H9 (cell line): ENCODE data around the gene TMEM60. TPM values are rescaled to one million over a fixed set of nuclear protein-coding genes. Genes with fewer than 3 reads are reported as not detected.

Experiments
- DNase-seq: peaks from one replicate; pipeline ENCODE4 v3.0.0-alpha.2; 2017
- H2AFZ ChIP-seq: one replicate; pipeline ENCODE4 v1.6.1; 2013; ENCODE audit warnings: mild to moderate bottlenecking, low read length, control low read depth, moderate library complexity
- H2AK5ac ChIP-seq: 2 replicates; pipeline ENCODE4 v1.6.1; 2013; ENCODE audit warnings: low read length, control low read depth, mixed read lengths; ENCODE audit not compliant: insufficient read length
- H2BK120ac ChIP-seq: one replicate; pipeline ENCODE4 v1.6.1; 2013; ENCODE audit warnings: low read depth, mild to moderate bottlenecking, low read length, control low read depth, inconsistent platforms; ENCODE audit not compliant: poor library complexity, severe bottlenecking
- H2BK12ac ChIP-seq: 2 replicates; pipeline ENCODE4 v1.6.1; 2013; ENCODE audit warnings: low read length, control low read depth, mixed read lengths, low read depth; ENCODE audit not compliant: insufficient read length
- H2BK15ac ChIP-seq: 2 replicates; pipeline ENCODE4 v1.6.1; 2013; ENCODE audit warnings: low read depth, low read length, control low read depth
- H2BK20ac ChIP-seq: one replicate; pipeline ENCODE4 v1.6.1; 2013; ENCODE audit warnings: low read depth, mild to moderate bottlenecking, low read length, control low read depth, inconsistent platforms; ENCODE audit not compliant: poor library complexity, severe bottlenecking
- H2BK5ac ChIP-seq: 2 replicates; pipeline ENCODE4 v1.6.1; 2013; ENCODE audit warnings: low read length, control low read depth, mixed read lengths; ENCODE audit not compliant: insufficient read length
- H3K14ac ChIP-seq: 2 replicates; pipeline ENCODE4 v1.6.1; 2013; ENCODE audit warnings: low read length, control low read depth; ENCODE audit not compliant: insufficient read depth
- H3K18ac ChIP-seq: 2 replicates; pipeline ENCODE4 v1.6.1; 2013; ENCODE audit warnings: low read depth, mild to moderate bottlenecking, mixed read lengths, low read length, control low read depth; ENCODE audit not compliant: insufficient read length
- H3K23ac ChIP-seq: 2 replicates; pipeline ENCODE4 v1.6.1; 2013; ENCODE audit warnings: low read length, control low read depth, mixed read lengths, low read depth; ENCODE audit not compliant: insufficient read length
- H3K23me2 ChIP-seq: 2 replicates; pipeline ENCODE4 v1.6.1; 2013; ENCODE audit warnings: low read depth, mild to moderate bottlenecking, mixed read lengths, low read length, control low read depth; ENCODE audit not compliant: insufficient read length, poor library complexity, severe bottlenecking
- H3K27ac ChIP-seq: 2 replicates; pipeline ENCODE4 v1.5.1; 2013; ENCODE audit warnings: low read length, control low read depth, mixed read lengths, low read depth; ENCODE audit not compliant: insufficient read length
- H3K27me3 ChIP-seq: 2 replicates; pipeline ENCODE4 v1.6.1; 2013; ENCODE audit warnings: low read length, control low read depth, inconsistent platforms; ENCODE audit not compliant: insufficient read depth
- H3K4ac ChIP-seq: 2 replicates; pipeline ENCODE4 v1.6.1; 2013; ENCODE audit warnings: low read depth, mild to moderate bottlenecking, control low read depth, inconsistent platforms, low read length, moderate library complexity
- H3K4me1 ChIP-seq: 2 replicates; pipeline ENCODE4 v1.6.1; 2013; ENCODE audit warnings: low read length, control low read depth, inconsistent platforms; ENCODE audit not compliant: insufficient read depth
- H3K4me2 ChIP-seq: 2 replicates; pipeline ENCODE4 v1.6.1; 2013; ENCODE audit warnings: low read length, control low read depth, mixed read lengths; ENCODE audit not compliant: insufficient read length, insufficient read depth
- H3K56ac ChIP-seq: 2 replicates; pipeline ENCODE4 v1.6.1; 2013; ENCODE audit warnings: low read depth, mild to moderate bottlenecking, mixed read lengths, low read length, control low read depth; ENCODE audit not compliant: insufficient read length
- H3K79me1 ChIP-seq: 2 replicates; pipeline ENCODE4 v1.6.1; 2013; ENCODE audit warnings: low read depth, mild to moderate bottlenecking, moderate library complexity, low read length, control low read depth, inconsistent platforms; ENCODE audit not compliant: insufficient read depth, poor library complexity, severe bottlenecking
- H3K79me2 ChIP-seq: 2 replicates; pipeline ENCODE4 v1.6.1; 2013; ENCODE audit warnings: low read length, control low read depth, inconsistent platforms; ENCODE audit not compliant: insufficient read depth
- H3K9ac ChIP-seq: 2 replicates; pipeline ENCODE4 v1.6.1; 2013; ENCODE audit warnings: low read length, control low read depth, mixed read lengths; ENCODE audit not compliant: insufficient read length; ENCODE audit errors: extremely low read depth
- H3K9me3 ChIP-seq: one replicate; pipeline ENCODE4 v1.6.1; 2013; ENCODE audit warnings: low read depth, low read length, inconsistent platforms; ENCODE audit not compliant: control insufficient read depth
- H3T11ph ChIP-seq: one replicate; pipeline ENCODE4 v1.6.1; 2013; ENCODE audit warnings: mild to moderate bottlenecking, low read length, control low read depth, inconsistent platforms
- H4K20me1 ChIP-seq: one replicate; pipeline ENCODE4 v1.6.1; 2013; ENCODE audit not compliant: control insufficient read depth, insufficient read length, insufficient read depth
- H4K5ac ChIP-seq: 2 replicates; pipeline ENCODE4 v1.6.1; 2013; ENCODE audit warnings: low read depth, mild to moderate bottlenecking, mixed read lengths, low read length, control low read depth; ENCODE audit not compliant: insufficient read length
- H4K8ac ChIP-seq: replicated peaks from 2 replicates; pipeline ENCODE4 v1.6.1; 2013; ENCODE audit warnings: low read length, control low read depth, mixed read lengths, low read depth; ENCODE audit not compliant: insufficient read length
- H4K91ac ChIP-seq: 2 replicates; pipeline ENCODE4 v1.6.1; 2013; ENCODE audit warnings: low read depth, mild to moderate bottlenecking, moderate library complexity, mixed read lengths, low read length, control low read depth; ENCODE audit not compliant: insufficient read length
- H3K27ac Mint-ChIP-seq, 3 experiments: 2 replicates in 2 of 3; 3 replicates in 1 of 3; pipeline ENCODE4 v1.8.0; 2020 to 2021; ENCODE audit warnings: mixed read lengths in 3 of 3, mild to moderate bottlenecking in 1 of 3, moderate library complexity in 1 of 3
- H3K27me3 Mint-ChIP-seq: 2 replicates; pipeline ENCODE4 v1.8.0; 2021; ENCODE audit warnings: low read depth, mild to moderate bottlenecking, moderate library complexity, mixed read lengths
- H3K36me3 Mint-ChIP-seq, 3 experiments: 2 replicates in 2 of 3; 3 replicates in 1 of 3; pipeline ENCODE4 v1.8.0; 2020 to 2021; ENCODE audit warnings: low read depth in 3 of 3, mixed read lengths in 3 of 3; ENCODE audit not compliant: insufficient read depth in 1 of 3
- H3K4me1 Mint-ChIP-seq, 2 experiments: 2 replicates each; pipeline ENCODE4 v1.8.0; 2020; ENCODE audit warnings: mixed read lengths in 2 of 2
- H3K4me3 Mint-ChIP-seq, 2 experiments: 2 replicates in 1 of 2; 3 replicates in 1 of 2; pipeline ENCODE4 v1.8.0; 2020 to 2021; ENCODE audit warnings: mild to moderate bottlenecking in 2 of 2, mixed read lengths in 2 of 2, moderate library complexity in 1 of 2
- H3K9me3 Mint-ChIP-seq, 2 experiments: 2 replicates in 1 of 2; 3 replicates in 1 of 2; pipeline ENCODE4 v1.8.0; 2020; ENCODE audit warnings: mild to moderate bottlenecking in 2 of 2, mixed read lengths in 2 of 2, moderate library complexity in 1 of 2
- WGBS: extraction: QIAGEN DNeasy Blood & Tissue Kit; methylation state at CpG from one replicate; pipeline ENCODE4 v1.1.7; 2013; ENCODE audit warnings: missing lambda C conversion rate, low lambda C conversion rate, mixed read lengths; ENCODE audit not compliant: insufficient read length; ENCODE audit errors: extremely low coverage; 5-methylcytosine and 5-hydroxymethylcytosine counted together
- total RNA-seq: library from RNA; stranded (reverse); gene quantifications from 2 replicates; pipeline ENCODE4 v1.2.1, GENCODE V29; 2021
- TF ChIP-seq, protein P1 (sequence below): fragments of 200-600 bp; sonication (generic); conservative IDR thresholded peaks from 3 replicates; pipeline ENCODE4 v1.8.0; 2021; ENCODE audit warnings: antibody characterized with exemption, mild to moderate bottlenecking

TMEM60 gene
- total RNA-seq, 1 experiment from 2014 or later: 14.3 TPM

DNA sequence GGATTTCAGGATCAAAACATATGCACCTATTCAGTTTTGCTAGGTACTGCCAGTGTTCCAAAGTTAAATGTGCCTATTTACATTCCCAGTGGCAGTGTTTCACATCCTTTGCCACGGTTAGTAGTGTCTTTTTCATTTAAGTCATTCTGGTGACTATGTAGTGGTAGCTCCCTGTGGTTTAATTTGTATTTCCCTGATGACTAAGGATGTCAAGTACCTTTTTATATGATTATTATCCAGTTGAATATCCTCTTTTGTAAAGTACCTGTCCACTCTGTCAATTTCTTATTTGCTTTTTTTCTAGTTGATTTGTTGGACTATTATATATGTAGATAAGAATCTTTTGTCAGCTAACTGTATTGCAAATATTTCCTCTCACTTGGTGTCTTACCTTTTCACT is 45.1 kb downstream of the TMEM60 start:
- Mint-ChIP-seq H3K4me1 (no peaks in the 10 kb centered on the region), H3K9me3 (no peaks in the 10 kb centered on the region), H3K27ac (no peak overlapping the region), H3K27me3 (no peaks in the 10 kb centered on the region), H3K4me3 (no peak overlapping the region), H3K36me3 (peaks cover 0 to 19% (median 13%) of the 10 kb centered on the region in 3 experiments; a peak in 6 of 7 replicates)
- TF ChIP-seq, protein P1, sequence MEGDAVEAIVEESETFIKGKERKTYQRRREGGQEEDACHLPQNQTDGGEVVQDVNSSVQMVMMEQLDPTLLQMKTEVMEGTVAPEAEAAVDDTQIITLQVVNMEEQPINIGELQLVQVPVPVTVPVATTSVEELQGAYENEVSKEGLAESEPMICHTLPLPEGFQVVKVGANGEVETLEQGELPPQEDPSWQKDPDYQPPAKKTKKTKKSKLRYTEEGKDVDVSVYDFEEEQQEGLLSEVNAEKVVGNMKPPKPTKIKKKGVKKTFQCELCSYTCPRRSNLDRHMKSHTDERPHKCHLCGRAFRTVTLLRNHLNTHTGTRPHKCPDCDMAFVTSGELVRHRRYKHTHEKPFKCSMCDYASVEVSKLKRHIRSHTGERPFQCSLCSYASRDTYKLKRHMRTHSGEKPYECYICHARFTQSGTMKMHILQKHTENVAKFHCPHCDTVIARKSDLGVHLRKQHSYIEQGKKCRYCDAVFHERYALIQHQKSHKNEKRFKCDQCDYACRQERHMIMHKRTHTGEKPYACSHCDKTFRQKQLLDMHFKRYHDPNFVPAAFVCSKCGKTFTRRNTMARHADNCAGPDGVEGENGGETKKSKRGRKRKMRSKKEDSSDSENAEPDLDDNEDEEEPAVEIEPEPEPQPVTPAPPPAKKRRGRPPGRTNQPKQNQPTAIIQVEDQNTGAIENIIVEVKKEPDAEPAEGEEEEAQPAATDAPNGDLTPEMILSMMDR: no peak
- no peaks in the 10 kb centered on the region for H3K9me3 ChIP-seq
- H2AFZ ChIP-seq: no peak overlapping the region
- H2BK5ac ChIP-seq: no peak overlapping the region
- no peak overlapping the region for H2BK15ac ChIP-seq
- DNase-seq: no peak
- no peaks in the 10 kb centered on the region for H3K79me1 ChIP-seq
- H3T11ph ChIP-seq: no peak overlapping the region
- no peak overlapping the region for H3K4ac ChIP-seq
- no peaks in the 10 kb centered on the region for H3K4me1 ChIP-seq
- H3K79me2 ChIP-seq: no peaks in the 10 kb centered on the region
- no peaks in the 10 kb centered on the region for H4K20me1 ChIP-seq
- no peak overlapping the region for H3K23ac ChIP-seq
- H4K8ac ChIP-seq: no peak overlapping the region
- H3K14ac ChIP-seq: no peak overlapping the region
- no peaks in the 10 kb centered on the region for H3K27me3 ChIP-seq
- no peak overlapping the region for H2AK5ac ChIP-seq
- no peaks in the 10 kb centered on the region for H3K23me2 ChIP-seq
- H3K18ac ChIP-seq: no peak overlapping the region
- no peak overlapping the region for H3K9ac ChIP-seq
- H3K4me2 ChIP-seq: no peak overlapping the region
- no CpG with 5 or more reads among the region's 1 CpG for WGBS
- H2BK12ac ChIP-seq: no peak overlapping the region
- no peak overlapping the region for H3K27ac ChIP-seq
- no peak overlapping the region for H4K5ac ChIP-seq
- H2BK120ac ChIP-seq: no peak overlapping the region
- no peak overlapping the region for H2BK20ac ChIP-seq
- H4K91ac ChIP-seq: no peak overlapping the region
- H3K56ac ChIP-seq: no peak overlapping the region
